ENCODE data around the gene CAPG. TPM values are rescaled to one million over a fixed set of nuclear protein-coding genes. Genes with fewer than 3 reads are reported as not detected.

CAPG gene, protein sequence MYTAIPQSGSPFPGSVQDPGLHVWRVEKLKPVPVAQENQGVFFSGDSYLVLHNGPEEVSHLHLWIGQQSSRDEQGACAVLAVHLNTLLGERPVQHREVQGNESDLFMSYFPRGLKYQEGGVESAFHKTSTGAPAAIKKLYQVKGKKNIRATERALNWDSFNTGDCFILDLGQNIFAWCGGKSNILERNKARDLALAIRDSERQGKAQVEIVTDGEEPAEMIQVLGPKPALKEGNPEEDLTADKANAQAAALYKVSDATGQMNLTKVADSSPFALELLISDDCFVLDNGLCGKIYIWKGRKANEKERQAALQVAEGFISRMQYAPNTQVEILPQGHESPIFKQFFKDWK
- total RNA-seq (2021; fragmentation: NEBNext Ultra II Directional; extraction: Animal tissue kit (Norgen Biotek cat#: 25700)) = 10 to 100 TPM; 10.7 to 49.6 (median 13.6) TPM
- long read RNA-seq, transcript CAPG-204 (10 exons, 1,151 nt) = major isoform, 43 of 50 reads
- long read RNA-seq, partial matches to known transcripts = 2 of 50 reads
- long read RNA-seq, other reads (novel, unspliced or antisense) = 4 of 50 reads

DNA sequence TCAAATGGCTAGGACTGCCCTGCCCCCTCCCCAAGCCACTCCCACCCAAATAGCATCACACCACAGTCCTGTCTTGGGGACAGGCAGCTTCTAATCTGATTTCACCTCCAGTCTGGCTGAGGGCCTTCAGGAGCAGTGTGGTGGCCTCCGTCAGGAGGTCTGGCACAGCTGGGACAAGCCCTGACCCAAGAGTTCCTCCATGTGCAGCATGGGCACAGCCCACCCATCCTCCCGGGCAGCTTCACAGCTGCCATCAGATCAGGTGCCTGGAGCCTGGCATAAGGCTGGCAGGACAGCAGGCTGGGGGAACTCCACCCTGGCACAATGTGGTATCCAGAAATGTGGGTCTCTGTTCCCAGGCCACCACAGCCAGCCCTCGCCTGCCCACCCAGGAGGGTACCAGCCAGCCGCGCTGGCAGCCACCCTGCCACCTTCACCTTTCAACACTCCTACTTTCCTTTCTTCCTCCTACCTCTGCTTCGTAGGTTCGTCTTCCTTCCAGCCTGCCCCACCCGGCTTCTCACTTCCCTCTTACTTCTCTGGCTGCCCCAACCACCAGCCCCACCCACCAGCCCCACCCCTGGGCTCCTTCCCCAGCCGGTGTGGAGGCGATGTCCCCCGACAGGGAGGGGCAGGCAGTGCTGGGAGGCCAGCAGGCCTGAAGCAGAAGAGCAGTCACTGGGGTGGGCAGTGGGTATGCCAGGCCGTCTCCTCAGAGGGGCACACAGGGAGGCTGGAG lies at the start of gene CAPG:
Gene CAPG (minus strand): TSS at position 522 of the 739 bp plus-strand sequence. CDS start 8,221 bp downstream, outside the sequence.
- Mint-ChIP-seq H3K4me1 (ENCODE audit: low read depth) (peaks cover 18% of the 10 kb centered on the region), H3K4me3 (no peak within 1 kb of the TSS), H3K36me3 (ENCODE audit: low read depth) (no peaks in the 10 kb centered on the region), H3K9me3 (no peaks in the 10 kb centered on the region), H3K27me3 (ENCODE audit: insufficient read depth) (peaks cover 2% of the 10 kb centered on the region; the same call in 1 of the 2 replicates), H3K27ac (no peak within 1 kb of the TSS)
- no peak for DNase-seq
- TF ChIP-seq, protein P1, sequence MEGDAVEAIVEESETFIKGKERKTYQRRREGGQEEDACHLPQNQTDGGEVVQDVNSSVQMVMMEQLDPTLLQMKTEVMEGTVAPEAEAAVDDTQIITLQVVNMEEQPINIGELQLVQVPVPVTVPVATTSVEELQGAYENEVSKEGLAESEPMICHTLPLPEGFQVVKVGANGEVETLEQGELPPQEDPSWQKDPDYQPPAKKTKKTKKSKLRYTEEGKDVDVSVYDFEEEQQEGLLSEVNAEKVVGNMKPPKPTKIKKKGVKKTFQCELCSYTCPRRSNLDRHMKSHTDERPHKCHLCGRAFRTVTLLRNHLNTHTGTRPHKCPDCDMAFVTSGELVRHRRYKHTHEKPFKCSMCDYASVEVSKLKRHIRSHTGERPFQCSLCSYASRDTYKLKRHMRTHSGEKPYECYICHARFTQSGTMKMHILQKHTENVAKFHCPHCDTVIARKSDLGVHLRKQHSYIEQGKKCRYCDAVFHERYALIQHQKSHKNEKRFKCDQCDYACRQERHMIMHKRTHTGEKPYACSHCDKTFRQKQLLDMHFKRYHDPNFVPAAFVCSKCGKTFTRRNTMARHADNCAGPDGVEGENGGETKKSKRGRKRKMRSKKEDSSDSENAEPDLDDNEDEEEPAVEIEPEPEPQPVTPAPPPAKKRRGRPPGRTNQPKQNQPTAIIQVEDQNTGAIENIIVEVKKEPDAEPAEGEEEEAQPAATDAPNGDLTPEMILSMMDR (IDR thresholded peaks at IDR 0.05) = no peak

DNA sequence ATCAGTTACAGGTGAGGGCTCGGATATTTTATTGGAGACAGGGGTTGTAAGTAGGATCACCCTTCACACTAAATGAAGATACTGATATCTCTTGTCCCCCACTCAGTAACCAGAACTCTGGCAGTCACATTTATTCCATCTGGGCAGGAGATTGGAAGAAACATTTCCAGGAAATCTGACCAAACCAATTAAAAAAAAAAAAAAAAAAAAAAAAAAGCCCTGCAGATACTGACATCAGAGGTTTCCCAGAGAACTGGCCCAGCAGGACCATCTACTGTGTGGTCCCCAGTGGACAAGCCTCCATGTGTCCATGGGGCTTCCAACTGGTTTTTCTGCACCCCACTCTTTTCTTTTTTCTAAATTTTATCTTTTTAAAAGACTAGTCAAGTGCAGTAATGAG lies 49.6 kb upstream of the CAPG start:
- H3K36me3 Mint-ChIP-seq (ENCODE audit: low read depth) = no peaks in the 10 kb centered on the region
- no peak overlapping the region for H3K4me3 Mint-ChIP-seq
- TF ChIP-seq, protein P1 (IDR thresholded peaks at IDR 0.05) = no peak
- peaks cover 5% of the 10 kb centered on the region for H3K27me3 Mint-ChIP-seq (ENCODE audit: insufficient read depth)
- H3K9me3 Mint-ChIP-seq = no peaks in the 10 kb centered on the region
- DNase-seq = no peak
- no peak overlapping the region for H3K27ac Mint-ChIP-seq
- 0 out of 2 replicates have a peak, but pooled peaks cover 4% of the 10 kb centered on the region for H3K4me1 Mint-ChIP-seq (ENCODE audit: low read depth)

DNA sequence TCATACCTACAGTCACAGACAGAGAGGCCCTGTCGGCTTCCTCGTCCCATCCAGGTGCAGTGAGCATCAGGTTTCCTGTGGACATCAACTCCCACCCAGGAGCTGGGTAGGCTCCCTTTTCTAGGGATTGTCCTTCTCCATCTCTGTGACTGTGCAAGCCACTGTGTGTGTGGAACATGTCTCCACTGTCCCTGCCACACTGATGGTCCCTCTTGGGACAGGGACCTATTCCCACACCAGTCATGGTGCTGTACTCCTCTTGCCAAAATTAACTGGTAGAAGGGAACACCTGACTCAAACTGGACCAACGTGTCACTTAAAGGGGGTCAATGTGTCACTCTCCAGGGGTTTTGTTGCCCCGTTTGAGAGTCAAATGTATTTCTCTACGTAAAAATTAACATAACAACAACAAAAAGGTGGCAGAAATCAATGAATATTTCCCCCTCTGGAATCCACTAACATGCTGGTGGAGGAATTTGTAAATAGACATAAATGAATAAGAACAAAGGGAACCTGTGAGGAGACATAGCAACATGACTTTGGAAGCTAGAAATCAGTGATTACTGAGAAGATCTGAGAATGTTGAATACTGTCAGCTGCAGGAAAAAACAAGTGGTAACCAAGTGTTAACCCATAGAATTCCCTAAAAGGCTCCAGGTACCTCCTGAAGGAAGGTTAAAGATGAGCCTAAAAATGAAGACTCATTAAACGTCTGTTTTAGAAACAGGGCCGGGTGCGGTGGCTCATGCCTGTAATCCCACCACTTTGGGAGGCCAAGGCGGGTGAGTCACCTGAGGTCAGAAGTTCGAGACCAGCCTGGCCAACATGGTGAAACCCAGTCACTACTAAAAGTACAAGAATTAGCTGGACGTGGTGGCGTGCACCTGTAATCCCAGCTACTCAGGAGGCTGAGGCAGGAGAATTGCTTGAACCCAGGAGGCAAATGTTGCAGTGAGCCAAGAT lies 48.7 kb upstream of the CAPG start:
- Mint-ChIP-seq H3K27me3 (ENCODE audit: insufficient read depth) (peaks cover 5% of the 10 kb centered on the region), H3K4me1 (ENCODE audit: low read depth) (0 out of 2 replicates have a peak, but pooled peaks cover 4% of the 10 kb centered on the region), H3K36me3 (ENCODE audit: low read depth) (no peaks in the 10 kb centered on the region), H3K4me3 (no peak overlapping the region), H3K9me3 (no peaks in the 10 kb centered on the region), H3K27ac (no peak overlapping the region)
- no peak for DNase-seq
- TF ChIP-seq, protein P1 (IDR thresholded peaks at IDR 0.05) = no peak

DNA sequence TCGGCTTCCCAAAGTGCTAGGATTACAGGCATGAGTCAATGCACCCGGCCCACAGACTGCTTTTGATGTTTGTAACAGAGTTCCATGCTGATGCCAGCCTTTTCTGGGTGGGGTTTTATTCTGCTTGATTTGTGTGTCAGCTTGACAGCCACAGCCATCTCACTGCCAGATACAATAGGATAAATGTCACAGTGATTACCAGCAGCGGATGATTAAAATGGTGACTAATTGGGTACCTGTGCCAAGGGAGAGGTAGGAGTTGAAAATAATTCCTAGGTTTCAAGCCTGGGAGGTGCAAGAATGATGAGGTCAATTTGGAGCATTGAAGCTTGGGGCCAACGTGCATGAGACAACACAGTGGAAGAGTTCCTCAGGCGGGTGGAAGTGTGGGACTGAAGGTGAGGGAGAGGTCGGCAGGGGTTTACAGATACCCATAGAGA lies 47.7 kb upstream of the CAPG start:
- H3K27ac Mint-ChIP-seq = no peak overlapping the region
- TF ChIP-seq, protein P1 (IDR thresholded peaks at IDR 0.05) = no peak
- no peaks in the 10 kb centered on the region for H3K36me3 Mint-ChIP-seq (ENCODE audit: low read depth)
- DNase-seq = no peak
- no peak overlapping the region for H3K4me3 Mint-ChIP-seq
- H3K4me1 Mint-ChIP-seq (ENCODE audit: low read depth) = 0 out of 2 replicates have a peak, but pooled peaks cover 4% of the 10 kb centered on the region
- H3K9me3 Mint-ChIP-seq = no peaks in the 10 kb centered on the region
- peaks cover 5% of the 10 kb centered on the region for H3K27me3 Mint-ChIP-seq (ENCODE audit: insufficient read depth)

DNA sequence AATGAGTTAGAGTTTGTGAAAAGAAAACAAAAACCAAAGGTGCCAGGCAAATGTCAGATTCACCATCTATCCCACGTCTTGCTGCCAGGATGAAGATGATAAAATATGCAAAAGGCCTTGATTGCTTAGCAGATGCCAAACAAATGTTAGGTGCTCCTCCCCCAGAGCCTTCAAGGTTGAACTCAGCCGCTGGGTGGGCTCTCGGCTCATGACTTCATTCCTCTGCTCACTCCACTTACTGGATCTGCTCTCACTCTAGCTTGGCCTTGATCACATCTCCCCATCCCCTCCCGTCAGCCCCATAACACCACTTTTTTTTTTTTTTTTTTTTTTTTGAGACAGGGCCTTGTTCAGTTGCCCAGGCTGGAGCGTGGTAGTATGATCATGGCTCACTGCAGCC lies 46.9 kb upstream of the CAPG start:
- H3K4me1 Mint-ChIP-seq (ENCODE audit: low read depth) = 0 out of 2 replicates have a peak, but pooled peaks cover 4% of the 10 kb centered on the region
- H3K27me3 Mint-ChIP-seq (ENCODE audit: insufficient read depth) = peaks cover 5% of the 10 kb centered on the region
- TF ChIP-seq, protein P1 (IDR thresholded peaks at IDR 0.05) = no peak
- DNase-seq = no peak
- H3K4me3 Mint-ChIP-seq = no peak overlapping the region
- no peak overlapping the region for H3K27ac Mint-ChIP-seq
- no peaks in the 10 kb centered on the region for H3K36me3 Mint-ChIP-seq (ENCODE audit: low read depth)
- H3K9me3 Mint-ChIP-seq = no peaks in the 10 kb centered on the region
